Peyer's patch (tissue), 4 donors: ENCODE data around the gene HYAL1.

Source experiments
- POLR2A ChIP-seq, 2 donors: fragments of 450-650 bp; IDR thresholded peaks; one replicate each; pipeline ENCODE4 v1.5.1; 2017; ENCODE audit warnings: antibody characterized with exemption in 2 of 2, mild to moderate bottlenecking in 2 of 2, moderate library complexity in 2 of 2
- TF ChIP-seq, protein P1 (sequence below), 6 experiments: fragments of 450-650 bp in 4 of 6; fragments of 200-600 bp in 2 of 6; sonication (generic) in 1 of 6; IDR thresholded peaks; one replicate each; pipeline ENCODE4 v1.5.1; 2017 to 2019; ENCODE audit warnings: antibody characterized with exemption in 6 of 6, mild to moderate bottlenecking in 3 of 6, moderate library complexity in 1 of 6

DNA sequence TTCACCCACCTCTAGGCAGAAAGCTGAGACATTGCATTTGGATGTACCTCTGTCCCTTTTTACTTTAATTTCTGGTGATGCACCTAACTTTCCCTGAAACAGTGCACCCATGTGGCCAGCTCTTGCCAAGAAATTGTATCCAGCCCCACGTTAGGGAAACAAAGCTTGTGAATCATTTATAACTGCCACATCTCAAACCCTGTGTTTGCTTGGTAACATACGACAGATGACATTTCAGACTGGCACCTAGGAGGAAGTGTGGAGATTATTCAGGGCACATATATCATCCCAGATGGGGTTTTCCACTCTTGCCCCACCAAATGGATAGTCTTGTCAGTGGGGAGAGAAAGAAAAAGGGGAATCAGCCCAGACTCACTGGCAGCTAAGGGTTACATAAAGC lies 49.4 kb upstream of the HYAL1 start:
- TF ChIP-seq, protein P1, sequence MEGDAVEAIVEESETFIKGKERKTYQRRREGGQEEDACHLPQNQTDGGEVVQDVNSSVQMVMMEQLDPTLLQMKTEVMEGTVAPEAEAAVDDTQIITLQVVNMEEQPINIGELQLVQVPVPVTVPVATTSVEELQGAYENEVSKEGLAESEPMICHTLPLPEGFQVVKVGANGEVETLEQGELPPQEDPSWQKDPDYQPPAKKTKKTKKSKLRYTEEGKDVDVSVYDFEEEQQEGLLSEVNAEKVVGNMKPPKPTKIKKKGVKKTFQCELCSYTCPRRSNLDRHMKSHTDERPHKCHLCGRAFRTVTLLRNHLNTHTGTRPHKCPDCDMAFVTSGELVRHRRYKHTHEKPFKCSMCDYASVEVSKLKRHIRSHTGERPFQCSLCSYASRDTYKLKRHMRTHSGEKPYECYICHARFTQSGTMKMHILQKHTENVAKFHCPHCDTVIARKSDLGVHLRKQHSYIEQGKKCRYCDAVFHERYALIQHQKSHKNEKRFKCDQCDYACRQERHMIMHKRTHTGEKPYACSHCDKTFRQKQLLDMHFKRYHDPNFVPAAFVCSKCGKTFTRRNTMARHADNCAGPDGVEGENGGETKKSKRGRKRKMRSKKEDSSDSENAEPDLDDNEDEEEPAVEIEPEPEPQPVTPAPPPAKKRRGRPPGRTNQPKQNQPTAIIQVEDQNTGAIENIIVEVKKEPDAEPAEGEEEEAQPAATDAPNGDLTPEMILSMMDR (IDR thresholded peaks at IDR 0.05): peak in 3 of 6 experiments; percentile 25 to 36 (median 25)
- TF ChIP-seq POLR2A (IDR thresholded peaks at IDR 0.05): no peak
